Body of pancreas (tissue), 4 donors: ENCODE data around the gene PALLD.

Experiments
- CTCF ChIP-seq, 7 experiments: fragments of 450-650 bp in 4 of 7; fragments of 200-600 bp in 3 of 7; sonication (generic) in 3 of 7; IDR thresholded peaks; one replicate each; pipeline ENCODE4 v1.5.1; 2016 to 2019; ENCODE audit warnings: antibody characterized with exemption in 7 of 7
- POLR2A ChIP-seq, 3 donors: fragments of 450-650 bp; IDR thresholded peaks; one replicate each; pipeline ENCODE4 v1.6.1; 2016; ENCODE audit warnings: antibody characterized with exemption in 3 of 3, mild to moderate bottlenecking in 2 of 3

GRCh38 chr4:168705121-168705520, 208.3 kb downstream of the PALLD start:
- TF ChIP-seq POLR2A (IDR thresholded peaks at IDR 0.05) (no peak), CTCF (IDR thresholded peaks at IDR 0.05) (no peak)
